PFSK-1 (cell line): ENCODE results near the gene NCEH1.

Source experiments
- FOXP2 ChIP-seq: optimal IDR thresholded peaks from 2 replicates; pipeline ENCODE3; 2011; ENCODE audit warnings: borderline replicate concordance, control low read depth, inconsistent platforms; ENCODE audit not compliant: insufficient read depth; ENCODE audit errors: extremely low read length, extremely low read depth
- POLR2AphosphoS5 ChIP-seq: IDR thresholded peaks from 2 replicates; pipeline ENCODE4 v1.6.1; 2012; ENCODE audit warnings: low read depth, mild to moderate bottlenecking, control low read depth, low read length, moderate library complexity
- SIN3A ChIP-seq: IDR thresholded peaks from 2 replicates; pipeline ENCODE4 v1.6.1; 2012; ENCODE audit warnings: mild to moderate bottlenecking, low read length, moderate library complexity, borderline replicate concordance; ENCODE audit not compliant: insufficient read depth
- TAF1 ChIP-seq: IDR thresholded peaks from 2 replicates; pipeline ENCODE4 v1.6.1; 2012; ENCODE audit warnings: low read length, control low read depth, borderline replicate concordance; ENCODE audit not compliant: insufficient read depth
- TF ChIP-seq, protein P1 (sequence below), 2 experiments: IDR thresholded peaks; 2 replicates each; pipeline versions ENCODE4 v1.6.1 to v1.8.0; 2011 to 2012; ENCODE audit warnings: low read depth in 2 of 2, low read length in 2 of 2, control low read depth in 1 of 2, inconsistent platforms in 1 of 2, mild to moderate bottlenecking in 1 of 2, moderate library complexity in 1 of 2; ENCODE audit not compliant: insufficient read depth in 1 of 2

NCEH1 gene

DNA sequence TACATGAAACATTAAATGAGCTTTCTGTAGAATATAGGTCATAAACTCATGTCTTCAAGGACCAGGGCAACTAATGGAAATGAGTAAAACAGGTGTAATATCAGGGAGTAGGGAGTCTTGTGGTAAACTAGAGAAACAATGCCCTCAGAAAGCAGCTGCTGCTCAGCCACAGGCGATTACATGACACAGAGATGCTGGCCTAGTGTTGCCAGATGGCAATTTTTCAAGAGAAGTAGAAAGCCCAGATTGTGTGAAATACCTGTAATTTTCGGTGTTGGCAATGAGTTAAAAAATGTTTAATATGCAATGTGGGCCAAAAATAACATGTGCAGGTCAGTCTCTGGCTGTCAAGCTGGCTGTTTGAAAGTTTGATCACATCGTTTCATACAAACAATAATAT is 23.4 kb downstream of the NCEH1 start:
- TF ChIP-seq FOXP2 (no peak), SIN3A (no peak), POLR2AphosphoS5 (no peak), TAF1 (no peak)
- TF ChIP-seq, protein P1, sequence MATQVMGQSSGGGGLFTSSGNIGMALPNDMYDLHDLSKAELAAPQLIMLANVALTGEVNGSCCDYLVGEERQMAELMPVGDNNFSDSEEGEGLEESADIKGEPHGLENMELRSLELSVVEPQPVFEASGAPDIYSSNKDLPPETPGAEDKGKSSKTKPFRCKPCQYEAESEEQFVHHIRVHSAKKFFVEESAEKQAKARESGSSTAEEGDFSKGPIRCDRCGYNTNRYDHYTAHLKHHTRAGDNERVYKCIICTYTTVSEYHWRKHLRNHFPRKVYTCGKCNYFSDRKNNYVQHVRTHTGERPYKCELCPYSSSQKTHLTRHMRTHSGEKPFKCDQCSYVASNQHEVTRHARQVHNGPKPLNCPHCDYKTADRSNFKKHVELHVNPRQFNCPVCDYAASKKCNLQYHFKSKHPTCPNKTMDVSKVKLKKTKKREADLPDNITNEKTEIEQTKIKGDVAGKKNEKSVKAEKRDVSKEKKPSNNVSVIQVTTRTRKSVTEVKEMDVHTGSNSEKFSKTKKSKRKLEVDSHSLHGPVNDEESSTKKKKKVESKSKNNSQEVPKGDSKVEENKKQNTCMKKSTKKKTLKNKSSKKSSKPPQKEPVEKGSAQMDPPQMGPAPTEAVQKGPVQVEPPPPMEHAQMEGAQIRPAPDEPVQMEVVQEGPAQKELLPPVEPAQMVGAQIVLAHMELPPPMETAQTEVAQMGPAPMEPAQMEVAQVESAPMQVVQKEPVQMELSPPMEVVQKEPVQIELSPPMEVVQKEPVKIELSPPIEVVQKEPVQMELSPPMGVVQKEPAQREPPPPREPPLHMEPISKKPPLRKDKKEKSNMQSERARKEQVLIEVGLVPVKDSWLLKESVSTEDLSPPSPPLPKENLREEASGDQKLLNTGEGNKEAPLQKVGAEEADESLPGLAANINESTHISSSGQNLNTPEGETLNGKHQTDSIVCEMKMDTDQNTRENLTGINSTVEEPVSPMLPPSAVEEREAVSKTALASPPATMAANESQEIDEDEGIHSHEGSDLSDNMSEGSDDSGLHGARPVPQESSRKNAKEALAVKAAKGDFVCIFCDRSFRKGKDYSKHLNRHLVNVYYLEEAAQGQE (IDR thresholded peaks at IDR 0.05; ENCODE audit: insufficient read depth in 1 of 2, low read depth in 2 of 2, low read length in 2 of 2), result no peak

DNA sequence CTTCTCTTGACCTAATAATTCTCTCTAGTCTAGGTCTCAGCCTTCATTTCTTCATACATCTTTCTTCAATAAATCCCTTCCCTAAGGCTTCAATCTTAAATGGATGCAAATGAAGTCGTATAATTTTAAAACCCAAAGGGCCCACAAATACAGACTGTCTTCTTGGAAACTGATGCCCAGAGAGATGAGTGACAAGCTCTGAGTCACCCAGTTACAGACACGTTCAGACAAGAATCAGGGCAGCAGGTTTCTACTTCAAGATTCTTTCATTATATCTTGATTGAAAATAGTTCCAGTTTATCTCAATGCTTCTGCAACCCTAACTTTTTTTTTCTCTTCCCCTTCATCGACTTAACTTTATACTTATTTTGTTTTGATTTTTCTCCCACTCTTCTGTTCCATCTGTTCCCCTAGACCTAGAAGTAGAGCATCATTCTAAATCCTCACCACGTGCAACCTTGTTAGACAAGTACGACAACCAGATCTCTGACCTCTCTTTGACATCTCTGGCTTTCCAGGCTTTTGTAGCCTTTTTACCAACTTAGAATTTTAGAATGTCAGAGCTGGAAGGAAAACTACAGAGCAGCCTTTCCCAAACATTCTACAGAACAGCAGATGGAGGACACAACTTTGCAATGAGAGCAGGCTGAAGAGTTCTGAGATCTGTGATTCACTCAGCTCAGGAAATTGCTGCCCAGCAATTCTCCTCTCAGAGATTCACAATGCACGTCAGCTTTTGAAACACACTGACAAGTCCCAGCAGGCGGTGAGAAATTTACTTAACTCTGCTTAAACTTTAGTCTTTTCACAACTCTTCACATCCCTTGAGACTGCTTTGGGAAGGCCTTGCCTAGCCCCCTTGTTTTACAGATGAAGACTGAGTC is 25.3 kb downstream of the NCEH1 start:
- TF ChIP-seq FOXP2 (no peak), SIN3A (no peak), TAF1 (no peak), POLR2AphosphoS5 (no peak)
- TF ChIP-seq, protein P1 (IDR thresholded peaks at IDR 0.05; ENCODE audit: insufficient read depth in 1 of 2, low read depth in 2 of 2, low read length in 2 of 2), result no peak

DNA sequence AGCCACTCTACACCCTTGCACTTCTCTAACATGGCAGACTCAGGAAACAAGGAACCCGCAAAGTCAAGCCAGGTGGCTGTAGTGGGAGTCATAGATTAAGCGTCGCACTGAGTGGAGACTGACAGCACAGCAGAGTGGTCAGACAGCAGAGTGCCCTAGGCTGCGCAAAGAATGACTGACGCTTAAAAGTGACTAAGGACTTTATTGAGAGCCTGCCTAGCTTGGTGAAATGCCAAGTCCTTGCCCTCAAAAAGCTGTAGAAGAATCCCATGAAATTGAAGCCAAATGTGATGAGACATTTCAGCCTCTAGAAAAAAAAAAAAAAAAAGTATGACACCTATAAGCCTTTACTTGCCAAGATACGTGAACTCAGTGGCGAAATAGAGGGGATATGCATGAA is 30.2 kb downstream of the NCEH1 start:
- TF ChIP-seq SIN3A (no peak), TAF1 (no peak), POLR2AphosphoS5 (no peak), FOXP2 (no peak)
- TF ChIP-seq, protein P1 (IDR thresholded peaks at IDR 0.05; ENCODE audit: insufficient read depth in 1 of 2, low read depth in 2 of 2, low read length in 2 of 2), result no peak

DNA sequence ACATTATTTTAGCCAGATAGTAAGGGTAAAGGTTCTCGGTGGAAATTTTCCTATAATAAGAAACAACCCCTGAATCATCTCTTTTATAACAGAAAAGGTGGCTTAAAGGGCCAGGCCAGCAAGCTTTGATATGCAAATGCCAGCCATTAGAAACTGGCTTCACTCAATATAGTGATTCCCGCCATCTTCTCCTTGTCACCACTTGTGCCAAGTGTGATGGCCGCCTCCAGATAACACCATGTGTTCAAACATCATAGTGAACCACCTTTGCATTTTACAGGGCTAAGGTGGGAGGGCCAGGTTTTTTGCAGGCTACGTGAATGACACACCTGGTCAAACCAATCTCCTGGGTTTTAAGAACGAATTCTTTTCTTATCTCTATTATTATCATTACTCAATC is 31.3 kb downstream of the NCEH1 start:
- TF ChIP-seq FOXP2 (no peak), POLR2AphosphoS5 (no peak), TAF1 (no peak), SIN3A (no peak)
- TF ChIP-seq, protein P1 (IDR thresholded peaks at IDR 0.05; ENCODE audit: insufficient read depth in 1 of 2, low read depth in 2 of 2, low read length in 2 of 2), result no peak

DNA sequence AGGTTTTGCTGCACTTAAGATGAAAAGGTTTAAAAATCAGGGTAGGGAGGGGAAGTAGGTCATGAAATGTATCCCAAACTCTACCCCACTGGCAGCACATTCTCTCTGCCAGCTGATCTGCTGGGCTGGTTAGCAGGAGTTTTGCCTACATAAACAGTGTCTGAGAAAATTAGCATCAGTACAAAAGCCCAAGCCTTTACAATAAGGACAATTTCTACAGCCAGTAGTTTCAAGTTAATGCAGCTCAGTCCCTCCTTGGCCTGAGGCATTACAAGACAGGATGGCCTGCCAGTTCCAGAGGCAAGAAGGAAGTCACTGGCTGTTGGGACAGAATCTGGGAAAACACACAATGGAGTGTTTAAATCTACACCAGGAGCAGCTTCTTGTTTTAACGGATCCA is 32.8 kb downstream of the NCEH1 start:
- TF ChIP-seq TAF1, result no peak
- TF ChIP-seq, protein P1 (IDR thresholded peaks at IDR 0.05; ENCODE audit: insufficient read depth in 1 of 2, low read depth in 2 of 2, low read length in 2 of 2), result no peak
- TF ChIP-seq POLR2AphosphoS5, result no peak
- no peak for TF ChIP-seq SIN3A
- no peak for TF ChIP-seq FOXP2
